Central memory CD8-positive, alpha-beta T cell (primary cell): ENCODE data around the gene PRSS56.

Experiments
- ATAC-seq: fragments of 150-1000 bp; cut with Tn5 transposase; replicated peaks from 2 replicates; pipeline ENCODE4 v1.10.0; 2022; ENCODE audit warnings: mild to moderate bottlenecking, moderate FRiP score, moderate number of reproducible peaks; ENCODE audit not compliant: poor library complexity, severe bottlenecking; ENCODE audit errors: extremely low read depth
- DNase-seq, 2 donors: peaks; one replicate each; pipeline ENCODE4 v3.0.0; 2021; ENCODE audit warnings: low spot score in 2 of 2
- H3K27ac Mint-ChIP-seq: one replicate; pipeline ENCODE4 v1.8.0; 2022; ENCODE audit warnings: low read depth, mild to moderate bottlenecking, moderate library complexity, mixed read lengths
- H3K27me3 Mint-ChIP-seq: one replicate; pipeline ENCODE4 v1.8.0; 2022; ENCODE audit warnings: mixed read lengths
- H3K36me3 Mint-ChIP-seq: one replicate; pipeline ENCODE4 v1.8.0; 2022; ENCODE audit warnings: mild to moderate bottlenecking, moderate library complexity, mixed read lengths; ENCODE audit not compliant: insufficient read depth
- H3K4me1 Mint-ChIP-seq: one replicate; pipeline ENCODE4 v1.8.0; 2022; ENCODE audit warnings: mixed read lengths
- H3K4me3 Mint-ChIP-seq: one replicate; pipeline ENCODE4 v1.8.0; 2022; ENCODE audit warnings: mild to moderate bottlenecking, moderate library complexity, mixed read lengths
- H3K9me3 Mint-ChIP-seq: one replicate; pipeline ENCODE4 v1.8.0; 2022; ENCODE audit warnings: mixed read lengths

PRSS56 gene

DNA sequence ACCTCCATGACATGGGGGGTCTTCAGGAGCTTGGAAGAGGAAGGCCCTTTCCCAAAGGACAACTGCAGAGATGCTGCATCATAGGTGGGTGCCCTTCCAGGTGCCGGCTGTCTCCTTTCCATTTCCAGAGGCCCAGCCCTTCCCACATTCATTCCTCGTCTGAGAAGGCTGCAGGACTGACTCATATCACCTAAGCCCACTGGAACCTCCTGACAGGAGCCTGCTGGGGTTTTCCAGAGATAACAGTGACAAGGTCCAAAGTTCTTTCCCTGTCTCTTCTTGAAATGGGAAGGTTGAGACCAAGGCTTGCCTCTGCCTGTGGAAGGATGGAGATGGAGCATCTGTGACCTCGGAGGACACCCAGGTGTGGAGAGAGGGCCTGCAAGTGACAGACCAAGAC lies 3.6 kb upstream of the PRSS56 start:
- no peak overlapping the region for H3K4me3 Mint-ChIP-seq
- no peak for ATAC-seq
- H3K36me3 Mint-ChIP-seq: peaks cover 3% of the 10 kb centered on the region
- peaks cover 4% of the 10 kb centered on the region for H3K4me1 Mint-ChIP-seq
- DNase-seq: no peak
- no peak overlapping the region for H3K27ac Mint-ChIP-seq
- H3K27me3 Mint-ChIP-seq: peaks cover 77% of the 10 kb centered on the region
- H3K9me3 Mint-ChIP-seq: no peaks in the 10 kb centered on the region

DNA sequence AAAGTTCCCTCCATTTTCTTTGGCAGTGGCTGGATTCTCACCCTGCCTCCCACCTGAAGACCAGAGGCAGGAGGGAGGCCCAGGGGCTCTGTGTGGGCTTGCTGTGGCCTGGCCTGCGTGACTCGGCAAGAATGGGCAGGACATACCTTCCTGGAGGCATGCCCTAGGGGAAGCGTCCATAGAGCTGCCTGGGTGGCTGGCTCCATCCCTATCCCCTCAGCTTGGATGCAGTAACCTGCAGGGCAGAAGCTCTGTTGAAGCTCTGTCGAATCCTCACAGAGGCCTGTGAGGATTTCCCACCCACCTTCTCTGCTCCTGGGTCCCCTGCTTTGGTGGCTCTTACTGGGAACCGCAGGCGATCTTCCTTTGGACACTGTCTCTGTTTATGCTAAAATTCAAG lies 1.3 kb upstream of the PRSS56 start:
- Mint-ChIP-seq H3K4me1 (peaks cover 10% of the 10 kb centered on the region), H3K4me3 (no peak overlapping the region), H3K27ac (no peak overlapping the region), H3K9me3 (no peaks in the 10 kb centered on the region), H3K36me3 (peaks cover 3% of the 10 kb centered on the region), H3K27me3 (peaks cover 70% of the 10 kb centered on the region)
- DNase-seq: no peak
- ATAC-seq: no peak

DNA sequence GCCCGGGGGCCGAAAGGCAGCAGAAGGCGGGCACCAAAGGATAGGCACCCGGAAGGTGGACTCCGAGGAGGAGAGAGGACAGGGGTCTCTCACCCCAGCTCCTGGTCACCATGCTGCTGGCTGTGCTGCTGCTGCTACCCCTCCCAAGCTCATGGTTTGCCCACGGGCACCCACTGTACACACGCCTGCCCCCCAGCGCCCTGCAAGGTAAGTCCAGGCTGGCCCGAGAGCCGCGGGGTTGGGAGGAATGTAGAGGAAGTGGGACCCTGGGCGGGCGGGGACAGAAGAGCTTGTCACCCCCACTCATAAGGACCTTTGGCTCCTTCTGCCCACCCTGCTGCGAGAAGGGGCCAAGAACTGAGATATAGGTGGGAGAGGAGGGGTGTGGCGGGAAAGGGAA lies 301 bp downstream of the PRSS56 start:
- Mint-ChIP-seq H3K36me3 (peaks cover 3% of the 10 kb centered on the region), H3K27me3 (peaks cover 68% of the 10 kb centered on the region), H3K4me1 (peaks cover 10% of the 10 kb centered on the region), H3K4me3 (no peak overlapping the region), H3K27ac (no peak overlapping the region), H3K9me3 (no peaks in the 10 kb centered on the region)
- ATAC-seq: no peak
- no peak for DNase-seq

- peaks cover 10% of the 10 kb centered on the region for H3K4me1 Mint-ChIP-seq
- H3K4me3 Mint-ChIP-seq: peak overlapping the region; percentile 72
- no peaks in the 10 kb centered on the region for H3K9me3 Mint-ChIP-seq
- H3K27ac Mint-ChIP-seq: no peak overlapping the region
- H3K27me3 Mint-ChIP-seq: peaks cover 68% of the 10 kb centered on the region
- ATAC-seq (no peak), DNase-seq (no peak)
- H3K36me3 Mint-ChIP-seq: peaks cover 3% of the 10 kb centered on the region
These were observed 910 bp downstream of the PRSS56 start for GRCh38 chr2:232521098-232521497.

- peak overlapping the region; percentile 72 for H3K4me3 Mint-ChIP-seq
- H3K27ac Mint-ChIP-seq: no peak overlapping the region
- peaks cover 3% of the 10 kb centered on the region for H3K36me3 Mint-ChIP-seq
- H3K4me1 Mint-ChIP-seq: peaks cover 10% of the 10 kb centered on the region
- peaks cover 69% of the 10 kb centered on the region for H3K27me3 Mint-ChIP-seq
- no peaks in the 10 kb centered on the region for H3K9me3 Mint-ChIP-seq
- peak; percentile 33 to 75 for DNase-seq
- peak; percentile 54 for ATAC-seq
These were observed 1.9 kb downstream of the PRSS56 start for GRCh38 chr2:232521959-232522622.

DNA sequence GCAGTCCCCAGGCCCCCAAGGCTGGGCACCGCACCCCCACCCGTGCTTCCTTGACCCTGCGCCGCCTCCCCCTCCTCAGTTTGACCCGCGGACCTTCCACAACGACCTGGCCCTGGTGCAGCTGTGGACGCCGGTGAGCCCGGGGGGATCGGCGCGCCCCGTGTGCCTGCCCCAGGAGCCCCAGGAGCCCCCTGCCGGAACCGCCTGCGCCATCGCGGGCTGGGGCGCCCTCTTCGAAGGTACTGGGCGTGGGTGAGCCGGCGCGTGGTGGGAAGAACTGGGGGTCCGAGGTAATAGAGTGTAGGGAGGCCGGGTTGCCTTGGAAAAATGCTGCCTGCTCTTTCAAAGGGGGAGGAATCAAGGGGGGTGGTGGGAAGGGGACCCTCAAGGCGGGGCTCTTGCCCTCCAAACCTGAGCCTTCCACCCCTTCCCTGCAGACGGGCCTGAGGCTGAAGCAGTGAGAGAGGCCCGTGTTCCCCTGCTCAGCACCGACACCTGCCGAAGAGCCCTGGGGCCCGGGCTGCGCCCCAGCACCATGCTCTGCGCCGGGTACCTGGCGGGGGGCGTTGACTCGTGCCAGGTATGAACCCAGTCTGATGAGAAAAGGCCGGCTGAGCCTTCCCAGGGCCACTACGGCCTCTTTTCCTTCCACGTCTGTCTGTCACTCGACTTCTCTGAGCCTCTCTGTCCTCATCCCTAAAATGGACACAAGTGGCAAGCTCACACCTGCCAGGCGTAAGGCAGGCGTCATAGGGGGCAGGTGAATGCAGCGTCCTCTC lies 2.6 kb downstream of the PRSS56 start:
- H3K4me3 Mint-ChIP-seq: peak overlapping the region; percentile 54
- ATAC-seq: no peak
- H3K9me3 Mint-ChIP-seq: no peaks in the 10 kb centered on the region

DNA sequence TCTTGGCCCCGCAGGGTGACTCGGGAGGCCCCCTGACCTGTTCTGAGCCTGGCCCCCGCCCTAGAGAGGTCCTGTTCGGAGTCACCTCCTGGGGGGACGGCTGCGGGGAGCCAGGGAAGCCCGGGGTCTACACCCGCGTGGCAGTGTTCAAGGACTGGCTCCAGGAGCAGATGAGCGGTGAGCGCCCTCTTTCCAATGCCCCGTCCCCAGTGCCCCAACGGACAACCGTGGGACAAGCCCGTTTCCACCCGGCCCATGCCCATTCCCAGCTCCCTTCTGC lies 3.2 kb downstream of the PRSS56 start:
- peaks cover 3% of the 10 kb centered on the region for H3K36me3 Mint-ChIP-seq
- H3K9me3 Mint-ChIP-seq: no peaks in the 10 kb centered on the region
- peak overlapping the region; percentile 54 for H3K4me3 Mint-ChIP-seq
- DNase-seq (no peak), ATAC-seq (no peak)
- H3K27me3 Mint-ChIP-seq: peaks cover 71% of the 10 kb centered on the region
- no peak overlapping the region for H3K27ac Mint-ChIP-seq
- H3K4me1 Mint-ChIP-seq: peaks cover 16% of the 10 kb centered on the region

More for the DNA sequence above, 2.6 kb downstream of the PRSS56 start:
- Mint-ChIP-seq H3K27ac (no peak overlapping the region), H3K27me3 (peaks cover 71% of the 10 kb centered on the region), H3K4me1 (peaks cover 10% of the 10 kb centered on the region), H3K36me3 (peaks cover 3% of the 10 kb centered on the region)
- DNase-seq: no peak

DNA sequence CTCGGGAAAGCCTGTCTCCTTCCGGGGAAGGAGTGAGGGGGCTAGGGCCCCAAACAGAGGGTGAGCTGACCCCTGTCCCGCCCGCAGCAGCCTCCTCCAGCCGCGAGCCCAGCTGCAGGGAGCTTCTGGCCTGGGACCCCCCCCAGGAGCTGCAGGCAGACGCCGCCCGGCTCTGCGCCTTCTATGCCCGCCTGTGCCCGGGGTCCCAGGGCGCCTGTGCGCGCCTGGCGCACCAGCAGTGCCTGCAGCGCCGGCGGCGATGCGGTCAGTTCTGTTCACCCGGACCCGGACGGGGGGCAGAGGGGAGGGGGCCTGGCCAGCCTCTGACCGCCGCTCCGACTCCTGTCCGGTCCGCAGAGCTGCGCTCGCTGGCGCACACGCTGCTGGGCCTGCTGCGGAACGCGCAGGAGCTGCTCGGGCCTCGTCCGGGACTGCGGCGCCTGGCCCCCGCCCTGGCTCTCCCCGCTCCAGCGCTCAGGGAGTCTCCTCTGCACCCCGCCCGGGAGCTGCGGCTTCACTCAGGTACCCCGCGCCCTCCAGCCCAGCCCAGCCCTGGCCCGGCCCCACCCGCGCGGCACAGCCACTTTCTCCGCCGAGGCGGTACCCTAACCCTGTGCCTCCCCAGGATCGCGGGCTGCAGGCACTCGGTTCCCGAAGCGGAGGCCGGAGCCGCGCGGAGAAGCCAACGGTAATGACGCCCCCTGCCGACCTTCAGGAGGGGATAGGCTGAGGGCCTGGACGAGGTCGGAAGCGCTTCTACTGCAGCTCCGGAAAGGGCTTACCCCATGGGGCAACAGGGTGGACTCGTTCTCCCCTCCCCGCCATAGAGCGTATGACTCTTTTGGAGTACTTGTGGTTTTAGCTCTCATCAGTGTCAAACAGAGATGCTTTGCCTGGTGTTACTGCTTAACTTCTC lies 3.8 kb downstream of the PRSS56 start:
- Mint-ChIP-seq H3K27ac (no peak overlapping the region), H3K4me3 (peak overlapping the region; percentile 54), H3K36me3 (peaks cover 3% of the 10 kb centered on the region), H3K27me3 (peaks cover 71% of the 10 kb centered on the region), H3K4me1 (peaks cover 22% of the 10 kb centered on the region), H3K9me3 (no peaks in the 10 kb centered on the region)
- ATAC-seq: no peak
- DNase-seq: no peak

DNA sequence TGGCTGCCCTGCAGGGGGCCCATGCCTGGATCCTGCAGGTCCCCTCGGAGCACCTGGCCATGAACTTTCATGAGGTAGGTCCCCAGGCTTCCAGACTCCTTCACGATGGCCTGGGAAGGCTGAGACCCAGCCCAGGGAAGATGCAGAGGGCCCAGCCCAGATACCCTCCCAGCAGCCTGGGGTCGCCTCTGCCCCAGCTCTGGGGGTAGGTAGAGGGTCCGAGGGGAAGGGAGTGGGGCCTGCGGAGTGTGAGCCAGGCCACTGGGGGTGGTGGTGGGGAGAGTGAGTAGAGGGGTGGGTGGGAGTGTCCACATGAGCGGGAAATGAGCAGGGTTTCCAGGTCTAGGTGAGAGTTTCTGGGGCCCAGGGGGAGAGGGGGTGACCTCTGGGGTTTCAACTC lies 4.6 kb downstream of the PRSS56 start:
- Mint-ChIP-seq H3K4me1 (peaks cover 25% of the 10 kb centered on the region), H3K9me3 (no peaks in the 10 kb centered on the region), H3K27ac (no peak overlapping the region), H3K27me3 (peaks cover 73% of the 10 kb centered on the region), H3K4me3 (no peak overlapping the region), H3K36me3 (peaks cover 3% of the 10 kb centered on the region)
- DNase-seq (no peak), ATAC-seq (no peak)

DNA sequence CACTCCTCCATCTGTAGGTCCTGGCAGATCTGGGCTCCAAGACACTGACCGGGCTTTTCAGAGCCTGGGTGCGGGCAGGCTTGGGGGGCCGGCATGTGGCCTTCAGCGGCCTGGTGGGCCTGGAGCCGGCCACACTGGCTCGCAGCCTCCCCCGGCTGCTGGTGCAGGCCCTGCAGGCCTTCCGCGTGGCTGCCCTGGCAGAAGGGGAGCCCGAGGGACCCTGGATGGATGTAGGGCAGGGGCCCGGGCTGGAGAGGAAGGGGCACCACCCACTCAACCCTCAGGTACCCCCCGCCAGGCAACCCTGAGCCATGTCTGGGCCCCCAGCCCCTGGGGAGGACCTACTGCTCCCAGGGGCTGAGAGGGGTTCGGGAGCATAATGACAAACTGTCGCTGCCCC lies 5.0 kb downstream of the PRSS56 start:
- H3K27me3 Mint-ChIP-seq: peaks cover 75% of the 10 kb centered on the region

GRCh38 chr2:232525791-232526371 lies 5.7 kb downstream of the PRSS56 start, which contains the start of gene CHRND:
TSS of gene CHRND (plus strand) at chr2:232526160. CDS start at chr2:232526216, 56 bp downstream.
- Mint-ChIP-seq H3K9me3 (no peaks in the 10 kb centered on the region), H3K27ac (no peak within 1 kb of the TSS), H3K36me3 (peaks cover 5% of the 10 kb centered on the region), H3K4me1 (peaks cover 25% of the 10 kb centered on the region), H3K27me3 (peaks cover 75% of the 10 kb centered on the region), H3K4me3 (no peak within 1 kb of the TSS)
- DNase-seq: no peak
- no peak for ATAC-seq

More for the DNA sequence above, 5.0 kb downstream of the PRSS56 start:
- Mint-ChIP-seq H3K27ac (no peak overlapping the region), H3K36me3 (peaks cover 6% of the 10 kb centered on the region), H3K9me3 (no peaks in the 10 kb centered on the region), H3K4me1 (peaks cover 25% of the 10 kb centered on the region), H3K4me3 (no peak overlapping the region)
- ATAC-seq (no peak), DNase-seq (no peak)

DNA sequence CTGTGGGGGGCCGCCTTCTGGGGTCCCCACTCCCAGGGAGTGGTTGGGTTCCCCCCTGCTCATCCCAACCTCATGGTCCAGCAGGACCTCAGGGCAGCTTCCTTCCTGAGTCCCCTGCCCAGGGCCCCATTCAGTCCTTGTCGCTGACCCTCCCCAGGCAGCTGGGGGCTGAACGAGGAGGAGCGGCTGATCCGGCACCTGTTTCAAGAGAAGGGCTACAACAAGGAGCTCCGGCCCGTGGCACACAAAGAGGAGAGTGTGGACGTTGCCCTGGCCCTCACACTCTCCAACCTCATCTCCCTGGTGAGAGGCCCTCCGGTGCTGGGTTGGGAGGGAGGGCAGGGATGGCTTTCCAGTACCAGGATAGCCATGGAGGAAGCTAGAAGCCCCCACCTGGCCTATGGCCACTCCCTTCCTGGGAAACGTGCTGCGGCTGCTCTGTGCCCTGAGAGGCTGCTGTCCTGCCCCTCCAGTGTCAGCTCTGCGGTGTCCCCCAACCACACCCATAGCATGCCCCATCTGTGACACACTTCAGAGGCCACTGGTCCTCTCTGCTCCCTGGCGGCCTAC lies 6.3 kb downstream of the PRSS56 start:
- no peak overlapping the region for H3K4me3 Mint-ChIP-seq
- DNase-seq: no peak
- ATAC-seq: no peak
- H3K4me1 Mint-ChIP-seq: peaks cover 22% of the 10 kb centered on the region
- no peaks in the 10 kb centered on the region for H3K9me3 Mint-ChIP-seq
- H3K27me3 Mint-ChIP-seq: peaks cover 70% of the 10 kb centered on the region
- peaks cover 4% of the 10 kb centered on the region for H3K36me3 Mint-ChIP-seq
- H3K27ac Mint-ChIP-seq: no peak overlapping the region
